GM19463 (cell line): ENCODE measurements around the gene TDRD9.

Experiments
- ATAC-seq: cut with Tn5 transposase; IDR thresholded peaks from one replicate; pipeline ENCODE4 v1.9.1; 2021; ENCODE audit warnings: mild to moderate bottlenecking, moderate library complexity; ENCODE audit not compliant: unreplicated experiment

The TDRD9 gene

DNA sequence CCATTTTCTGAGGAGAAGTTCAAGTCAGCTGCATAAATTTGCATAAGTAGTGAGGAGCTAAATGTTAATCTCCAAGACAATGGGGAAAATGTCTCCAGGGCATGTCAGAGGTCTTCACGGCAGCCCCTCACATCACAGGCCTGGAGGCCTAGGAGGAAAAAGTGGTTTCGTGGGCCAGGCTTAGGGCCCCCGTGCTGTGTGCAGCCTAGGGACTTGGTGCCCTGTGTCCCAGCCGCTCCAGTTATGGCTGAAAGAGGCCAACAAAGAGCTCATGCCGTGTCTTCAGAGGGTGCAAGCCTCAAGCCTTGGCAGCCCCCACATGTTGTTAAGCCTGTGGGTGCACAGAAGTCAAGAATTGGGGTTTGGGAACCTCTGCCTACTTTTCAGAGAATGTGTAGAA is 55.9 kb downstream of the TDRD9 start:
- no peak for ATAC-seq

GRCh38 chr14:103989034-103989433 is 60.8 kb downstream of the TDRD9 start:
- ATAC-seq = no peak

DNA sequence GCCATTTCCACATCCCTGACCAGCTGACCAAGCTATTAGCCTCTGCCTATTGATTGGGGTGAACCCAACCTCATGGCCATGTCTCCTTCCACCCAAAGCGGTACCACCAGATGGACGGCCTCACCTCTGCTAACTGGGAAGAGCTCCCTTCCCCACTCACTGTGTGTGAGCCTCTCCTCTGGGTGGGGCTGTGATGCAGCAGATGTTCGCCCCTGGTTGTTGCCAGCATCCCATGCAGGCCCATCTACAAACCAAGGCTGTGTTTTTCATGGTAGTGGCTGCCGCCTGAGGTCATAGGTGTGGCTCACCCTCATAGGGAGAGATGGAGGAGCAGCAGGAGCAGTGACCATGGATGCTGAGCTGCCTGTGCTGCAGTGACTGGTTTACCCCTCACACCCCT is 61.7 kb downstream of the TDRD9 start:
- no peak for ATAC-seq

GRCh38 chr14:103994535-103995184 is 66.4 kb downstream of the TDRD9 start:
- ATAC-seq = no peak

DNA sequence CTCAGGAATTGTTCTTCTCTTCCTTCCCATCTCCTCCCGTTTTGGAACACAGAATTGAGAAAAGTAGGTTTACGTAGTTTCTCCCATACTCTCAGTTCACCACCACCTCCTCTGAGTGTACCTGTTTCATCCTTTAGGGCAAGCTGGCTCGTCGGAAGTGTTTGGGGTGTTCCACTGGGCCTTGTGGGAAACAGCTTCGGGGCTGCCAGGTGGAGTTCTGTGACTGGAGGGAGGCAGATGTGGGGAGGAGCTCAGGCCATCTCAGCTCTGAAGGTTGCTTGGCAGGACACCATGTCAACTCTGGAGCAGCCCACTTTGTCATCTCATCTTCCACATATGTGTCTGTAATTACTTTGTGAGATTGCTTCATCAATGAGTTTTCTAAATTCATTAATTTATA is 67.6 kb downstream of the TDRD9 start:
- no peak for ATAC-seq

DNA sequence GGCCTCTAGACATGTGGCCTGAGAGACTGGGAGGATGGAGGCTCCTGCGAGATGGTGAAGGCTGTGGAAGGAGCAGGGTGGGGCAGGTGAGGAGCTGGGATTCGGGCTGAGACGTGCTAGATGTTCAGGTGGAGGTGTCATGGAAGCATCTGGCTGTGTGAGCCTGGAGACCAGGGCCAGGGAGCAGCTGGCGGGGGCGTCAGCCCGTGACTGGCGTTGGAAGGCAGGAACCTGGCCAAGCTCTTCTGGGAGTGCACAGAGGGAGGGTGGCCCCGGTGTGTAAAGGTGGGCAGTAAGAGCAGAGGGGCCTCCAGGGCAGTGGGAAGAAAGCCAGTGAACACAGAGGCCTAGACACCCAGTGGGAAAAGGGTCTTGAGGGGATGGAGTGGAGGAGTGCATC is 69.1 kb downstream of the TDRD9 start:
- no peak for ATAC-seq

DNA sequence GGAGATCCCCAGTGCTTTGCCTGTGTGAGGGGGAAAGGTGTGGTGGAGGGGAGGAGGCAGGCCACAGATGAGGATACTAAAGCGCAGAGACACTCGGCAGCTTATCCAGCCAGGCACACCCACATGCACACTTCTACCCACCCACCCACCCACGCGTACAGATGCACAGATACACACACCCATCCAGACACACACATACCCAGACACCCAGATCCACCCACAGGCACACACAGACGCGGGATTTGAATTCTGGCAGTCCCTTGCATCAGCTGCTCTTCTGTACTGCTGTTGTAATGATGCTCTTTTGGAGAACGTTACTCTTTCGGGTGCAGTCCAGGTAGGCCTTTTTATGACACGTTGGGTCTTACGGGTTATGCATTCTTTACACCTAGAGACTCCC is 69.8 kb downstream of the TDRD9 start:
- no peak for ATAC-seq

GRCh38 chr14:103999795-104000440 is 71.7 kb downstream of the TDRD9 start:
- no peak for ATAC-seq

GRCh38 chr14:104001003-104001402 is 72.7 kb downstream of the TDRD9 start:
- ATAC-seq = no peak

- no peak for ATAC-seq
Observed at GRCh38 chr14:104003616-104004015, 75.4 kb downstream of the TDRD9 start.

DNA sequence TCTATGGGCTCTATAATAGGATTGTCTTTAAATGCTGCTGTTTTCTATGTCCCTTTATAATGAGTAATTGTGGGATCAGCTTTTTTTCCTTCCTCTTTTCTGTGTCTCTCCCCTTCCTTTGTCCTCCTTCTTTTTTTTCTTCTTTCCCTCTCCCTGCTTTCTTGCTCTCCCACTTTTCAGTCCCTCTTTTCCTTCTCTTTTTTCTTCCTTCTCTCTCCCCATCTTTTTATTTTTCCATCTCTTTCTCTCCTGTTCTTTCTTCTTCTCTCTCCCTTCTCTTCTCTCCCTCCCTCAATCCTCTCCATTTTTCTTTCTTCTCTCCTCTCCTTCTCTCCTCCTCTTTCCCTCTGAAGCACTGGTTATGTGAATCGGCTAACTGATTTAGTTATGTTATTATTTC is 76.6 kb downstream of the TDRD9 start:
- no peak for ATAC-seq

DNA sequence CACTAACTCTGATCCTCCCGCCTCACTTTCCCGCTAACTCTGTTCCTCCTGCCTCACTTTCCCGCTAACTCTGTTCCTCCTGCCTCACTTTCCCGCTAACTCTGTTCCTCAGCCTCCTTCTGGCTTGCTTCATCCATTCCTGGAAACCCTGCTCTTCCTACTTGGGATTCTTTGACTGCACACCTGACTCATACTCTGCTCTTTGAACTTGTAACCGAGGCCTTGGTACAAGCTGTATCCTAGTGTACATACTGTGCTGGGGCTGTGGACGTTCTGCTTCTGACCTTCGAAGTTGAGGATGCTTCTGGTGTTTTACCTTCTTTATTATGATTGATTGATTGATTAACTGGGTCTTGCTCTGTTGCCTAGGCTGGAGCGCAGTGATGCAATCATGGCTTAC is 77.2 kb downstream of the TDRD9 start:
- no peak for ATAC-seq

DNA sequence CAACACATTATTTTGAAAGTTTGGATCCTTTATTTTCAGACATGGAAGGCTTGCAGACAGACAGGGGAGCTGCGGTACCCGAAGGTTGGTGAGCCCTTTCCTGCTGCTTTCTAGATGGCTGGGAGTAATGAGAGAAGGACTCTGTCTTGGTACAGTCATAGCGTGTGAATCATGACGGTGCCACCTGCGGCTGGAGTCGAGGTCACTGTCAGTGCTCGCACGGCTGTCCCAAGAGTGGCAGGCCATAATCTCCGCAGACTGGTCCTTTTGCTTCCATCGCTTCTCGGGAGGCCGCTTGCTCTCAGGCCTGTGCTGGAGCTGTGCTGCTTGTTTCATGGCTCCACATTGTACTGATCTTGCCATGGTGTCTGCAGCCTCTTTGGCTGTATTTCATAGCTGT is 78.9 kb downstream of the TDRD9 start:
- no peak for ATAC-seq

- ATAC-seq = no peak
Observed at GRCh38 chr14:104009297-104009696, 81.0 kb downstream of the TDRD9 start.

- no peak for ATAC-seq
Observed at GRCh38 chr14:104011824-104012517, 83.7 kb downstream of the TDRD9 start.

DNA sequence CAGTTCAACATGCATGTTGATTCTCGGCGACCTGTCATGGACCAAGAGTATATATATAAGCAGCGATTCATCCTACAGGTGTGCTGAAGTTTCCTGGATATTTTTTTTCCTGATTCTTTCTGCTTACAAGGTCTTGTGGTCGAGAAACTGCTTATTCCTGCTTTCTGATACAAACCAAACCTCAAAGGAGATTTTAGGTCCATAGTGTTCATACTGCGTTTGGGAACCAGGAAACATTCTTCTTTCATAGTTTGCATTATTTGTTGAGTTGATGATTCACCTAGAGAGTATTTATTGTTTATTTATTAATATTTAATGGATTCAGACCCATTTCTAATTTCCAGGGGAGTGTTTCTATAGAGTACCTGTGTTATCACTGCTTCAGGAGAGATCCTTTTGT is 86.5 kb downstream of the TDRD9 start:
- no peak for ATAC-seq

DNA sequence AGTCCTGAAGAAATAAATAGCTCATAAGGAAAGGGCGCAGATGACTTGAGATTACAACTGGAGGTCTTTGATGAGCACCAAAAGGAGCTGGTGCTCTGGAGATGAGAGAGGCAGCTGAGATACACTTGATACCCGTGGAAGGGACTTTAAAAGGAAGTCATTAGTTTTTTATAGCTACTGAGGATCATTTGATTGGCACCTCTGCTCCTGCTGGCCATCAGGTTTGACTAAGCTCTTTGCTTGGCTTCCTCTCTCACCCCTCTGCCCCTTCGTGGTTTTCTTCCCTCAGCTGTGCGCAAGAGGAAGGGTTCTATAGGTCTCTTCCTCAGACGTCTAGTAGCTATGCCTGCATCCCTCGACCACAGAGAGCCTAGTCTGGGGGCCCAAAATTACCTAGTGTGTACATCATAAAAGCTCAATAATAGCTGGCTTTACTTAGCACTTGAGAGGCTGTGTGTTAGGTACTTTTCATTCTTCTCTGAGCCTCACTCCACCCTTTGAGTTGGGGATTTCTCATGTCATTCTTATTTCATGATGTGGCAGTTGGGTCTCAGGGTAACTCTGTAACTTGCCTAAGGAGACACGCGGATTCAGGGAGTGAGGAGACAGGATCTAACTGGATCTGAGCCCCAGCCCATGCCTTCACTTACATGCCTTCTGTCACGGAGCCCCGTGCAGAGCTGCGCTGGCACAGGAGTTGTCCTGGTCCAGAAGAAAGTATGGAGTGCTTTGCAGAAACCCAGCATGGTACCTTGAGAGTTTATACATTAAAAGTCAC is 88.8 kb downstream of the TDRD9 start:
- ATAC-seq = no peak

- ATAC-seq = no peak
Observed at GRCh38 chr14:104019029-104019428, 90.8 kb downstream of the TDRD9 start.

DNA sequence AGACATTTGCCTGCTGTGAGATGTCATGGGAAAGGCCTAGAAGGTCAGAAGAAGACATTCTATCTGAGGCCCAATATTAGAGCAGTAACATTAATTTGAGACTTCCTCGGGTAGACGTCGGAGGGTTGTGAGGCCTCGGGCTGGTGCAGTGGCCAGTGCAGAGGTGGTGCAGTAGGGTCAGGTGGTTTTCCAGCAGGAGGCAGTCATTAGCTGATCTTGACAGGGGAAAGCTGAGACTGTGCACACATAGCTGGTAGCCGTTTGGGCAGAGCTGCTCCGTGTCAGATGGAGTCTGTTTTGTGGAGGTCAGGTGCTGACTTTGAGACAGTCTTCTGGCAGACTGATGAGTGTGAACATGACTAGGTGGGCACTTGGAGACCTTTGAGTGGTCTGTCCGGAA is 91.5 kb downstream of the TDRD9 start:
- ATAC-seq = no peak

GRCh38 chr14:104020471-104020870 is 92.2 kb downstream of the TDRD9 start:
- no peak for ATAC-seq

- no peak for ATAC-seq
Observed at GRCh38 chr14:104023325-104024055, 95.2 kb downstream of the TDRD9 start.
